Hindlimb muscle (tissue), 1 donor: Measurements from ENCODE around the gene CHCHD4. TPM values are rescaled to one million over a fixed set of nuclear protein-coding genes. Genes with fewer than 3 reads are reported as not detected.
"Not testable (repeated sequence)": the region's sequence is repeated elsewhere in the genome, so short reads cannot be mapped to it uniquely, and the experiment has no call there.

ENCODE experiments used
- DNase-seq: peaks from one replicate; pipeline ENCODE4 v3.0.0-alpha.2; 2013
- polyA plus RNA-seq: library from polyadenylated mRNA; unstranded; fragments of 120-200 nt; gene quantifications from one replicate; pipeline ENCODE4 v1.2.1, GENCODE V29; 2013; ENCODE audit not compliant: insufficient read length

Gene CHCHD4
- polyA plus RNA-seq, 1 donor = 14.4 TPM

- DNase-seq = no peak
These were observed 6.0 kb downstream of the CHCHD4 start for GRCh38 chr3:14118400-14119381.

- no peak for DNase-seq
These were observed 6.9 kb downstream of the CHCHD4 start for GRCh38 chr3:14117468-14118399.

GRCh38 chr3:14113965-14114635 is 10.6 kb downstream of the CHCHD4 start:
- no peak for DNase-seq

- no peak for DNase-seq
These were observed 14.0 kb downstream of the CHCHD4 start for GRCh38 chr3:14110699-14111098.

- DNase-seq = not testable (repeated sequence)
These were observed 14.8 kb downstream of the CHCHD4 start for GRCh38 chr3:14109821-14110220.

GRCh38 chr3:14097616-14098391 is 26.9 kb downstream of the CHCHD4 start:
- no peak for DNase-seq

GRCh38 chr3:14096742-14097141 is 27.9 kb downstream of the CHCHD4 start:
- no peak for DNase-seq

- DNase-seq = no peak
These were observed 30.8 kb downstream of the CHCHD4 start for GRCh38 chr3:14093831-14094230.

- no peak for DNase-seq
These were observed 32.2 kb downstream of the CHCHD4 start for GRCh38 chr3:14092464-14092863.

- not testable (repeated sequence) for DNase-seq
These were observed 32.7 kb downstream of the CHCHD4 start for GRCh38 chr3:14091959-14092358.

GRCh38 chr3:14087461-14087860 is 37.2 kb downstream of the CHCHD4 start:
- not testable (repeated sequence) for DNase-seq

- no peak for DNase-seq
These were observed 42.5 kb downstream of the CHCHD4 start for GRCh38 chr3:14082108-14082657.

- DNase-seq = no peak
These were observed 47.4 kb downstream of the CHCHD4 start for GRCh38 chr3:14077310-14077709.

GRCh38 chr3:14075233-14075632 is 49.4 kb downstream of the CHCHD4 start:
- not testable (repeated sequence) for DNase-seq

GRCh38 chr3:14064910-14065309 is 59.8 kb downstream of the CHCHD4 start:
- DNase-seq = no peak

GRCh38 chr3:14063152-14063551 is 61.5 kb downstream of the CHCHD4 start:
- DNase-seq = no peak

Other genes starting within 250 kb of the CHCHD4 start
- gene WNT7A, start 244.8 kb downstream of the CHCHD4 start, polyA plus RNA-seq = not detected
- 45.6 TPM for gene TMEM43, start 182 bp upstream of the CHCHD4 start, polyA plus RNA-seq
- 18.6 TPM for gene XPC, start 53.7 kb upstream of the CHCHD4 start, polyA plus RNA-seq
- gene LSM3, start 53.9 kb upstream of the CHCHD4 start, polyA plus RNA-seq = 10.5 TPM